NT2/D1 (cell line): ENCODE results near the gene MTOR.

ENCODE experiments used
- SUZ12 ChIP-seq: IDR thresholded peaks from 2 replicates; pipeline ENCODE4 v1.6.1; 2011; ENCODE audit not compliant: insufficient read length, insufficient read depth; ENCODE audit errors: extremely low read depth
- YY1 ChIP-seq: IDR thresholded peaks from 2 replicates; pipeline ENCODE4 v1.6.1; 2011; ENCODE audit not compliant: insufficient read length, insufficient read depth

- TF ChIP-seq YY1 (no peak), SUZ12 (no peak)
Observed at GRCh38 chr1:11211925-11212587, 50.3 kb downstream of the MTOR start.
